C4-2B (cell line): ENCODE results near the gene SIL1.
"Not testable (repeated sequence)": the region's sequence is repeated elsewhere in the genome, so short reads cannot be mapped to it uniquely, and the experiment has no call there.

Source experiments
- H3K27ac ChIP-seq: fragments of 450-650 bp; 2 replicates; pipeline ENCODE4 v1.5.1; 2017
- ZFX ChIP-seq: fragments of 450-650 bp; IDR thresholded peaks from 2 replicates; pipeline ENCODE4 v1.6.1; 2017
- TF ChIP-seq, protein P1 (sequence below): fragments of 450-650 bp; conservative IDR thresholded peaks from 2 replicates; pipeline ENCODE4 v1.5.1; 2017; ENCODE audit warnings: mild to moderate bottlenecking

Gene SIL1

DNA sequence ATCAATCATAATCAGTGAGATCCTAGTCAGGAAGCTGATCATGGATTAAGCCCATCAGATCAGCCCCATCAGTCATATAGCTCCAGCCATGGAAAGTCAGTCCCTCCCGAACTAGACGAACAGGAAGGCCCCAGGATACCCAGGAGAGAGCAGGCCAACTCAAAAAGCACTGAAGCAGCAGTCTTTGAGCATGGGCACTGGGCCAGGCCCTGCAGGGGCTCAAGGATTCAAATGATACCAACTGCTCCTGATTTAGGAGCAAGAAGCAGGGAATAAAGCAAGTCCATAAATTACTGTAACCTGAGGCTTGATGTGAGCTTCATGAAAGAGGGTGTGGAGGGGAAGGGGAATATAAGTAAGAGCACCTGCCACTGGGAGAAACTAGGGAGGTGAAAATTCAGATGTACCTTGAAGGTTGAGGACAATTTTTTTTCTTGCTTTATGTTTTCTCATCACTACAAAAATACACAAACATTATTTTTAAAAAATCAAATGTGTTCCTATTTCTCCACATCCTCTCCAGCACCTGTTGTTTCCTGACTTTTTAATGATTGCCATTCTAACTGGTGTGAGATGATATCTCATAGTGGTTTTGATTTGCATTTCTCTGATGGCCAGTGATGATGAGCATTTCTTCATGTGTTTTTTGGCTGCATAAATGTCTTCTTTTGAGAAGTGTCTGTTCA, 115.2 kb downstream of the SIL1 start:
- H3K27ac ChIP-seq, result no peak overlapping the region
- TF ChIP-seq, protein P1, sequence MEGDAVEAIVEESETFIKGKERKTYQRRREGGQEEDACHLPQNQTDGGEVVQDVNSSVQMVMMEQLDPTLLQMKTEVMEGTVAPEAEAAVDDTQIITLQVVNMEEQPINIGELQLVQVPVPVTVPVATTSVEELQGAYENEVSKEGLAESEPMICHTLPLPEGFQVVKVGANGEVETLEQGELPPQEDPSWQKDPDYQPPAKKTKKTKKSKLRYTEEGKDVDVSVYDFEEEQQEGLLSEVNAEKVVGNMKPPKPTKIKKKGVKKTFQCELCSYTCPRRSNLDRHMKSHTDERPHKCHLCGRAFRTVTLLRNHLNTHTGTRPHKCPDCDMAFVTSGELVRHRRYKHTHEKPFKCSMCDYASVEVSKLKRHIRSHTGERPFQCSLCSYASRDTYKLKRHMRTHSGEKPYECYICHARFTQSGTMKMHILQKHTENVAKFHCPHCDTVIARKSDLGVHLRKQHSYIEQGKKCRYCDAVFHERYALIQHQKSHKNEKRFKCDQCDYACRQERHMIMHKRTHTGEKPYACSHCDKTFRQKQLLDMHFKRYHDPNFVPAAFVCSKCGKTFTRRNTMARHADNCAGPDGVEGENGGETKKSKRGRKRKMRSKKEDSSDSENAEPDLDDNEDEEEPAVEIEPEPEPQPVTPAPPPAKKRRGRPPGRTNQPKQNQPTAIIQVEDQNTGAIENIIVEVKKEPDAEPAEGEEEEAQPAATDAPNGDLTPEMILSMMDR, result no peak
- no peak for TF ChIP-seq ZFX

DNA sequence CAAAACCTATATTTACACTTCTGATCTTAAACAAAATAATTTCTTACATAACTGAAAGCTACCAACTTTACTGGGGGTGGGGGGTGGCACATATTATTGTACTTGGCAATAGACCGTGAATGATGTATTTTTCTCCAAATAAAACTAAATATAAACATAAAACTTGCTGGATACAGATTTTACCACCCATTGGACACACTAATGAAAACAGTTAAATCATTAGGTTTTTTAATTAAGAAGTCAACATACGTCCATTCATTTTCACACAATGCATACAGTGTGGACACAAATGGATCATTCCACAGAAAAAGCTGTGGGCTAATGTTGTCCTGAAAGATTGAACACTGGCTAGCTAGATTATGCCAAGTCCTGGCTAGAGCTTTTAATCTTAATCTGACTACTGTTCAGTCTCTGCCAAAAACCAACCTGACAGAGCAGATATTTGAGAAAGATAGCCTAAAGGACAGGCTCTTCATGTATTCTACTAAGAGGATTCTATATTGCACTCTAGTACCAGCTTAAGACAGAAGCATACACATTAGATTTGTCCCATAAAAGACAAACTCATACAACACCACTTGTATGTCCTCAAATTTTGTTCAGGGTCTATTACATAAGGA, 118.1 kb downstream of the SIL1 start:
- TF ChIP-seq, protein P1, result no peak
- TF ChIP-seq ZFX, result no peak
- no peak overlapping the region for H3K27ac ChIP-seq

DNA sequence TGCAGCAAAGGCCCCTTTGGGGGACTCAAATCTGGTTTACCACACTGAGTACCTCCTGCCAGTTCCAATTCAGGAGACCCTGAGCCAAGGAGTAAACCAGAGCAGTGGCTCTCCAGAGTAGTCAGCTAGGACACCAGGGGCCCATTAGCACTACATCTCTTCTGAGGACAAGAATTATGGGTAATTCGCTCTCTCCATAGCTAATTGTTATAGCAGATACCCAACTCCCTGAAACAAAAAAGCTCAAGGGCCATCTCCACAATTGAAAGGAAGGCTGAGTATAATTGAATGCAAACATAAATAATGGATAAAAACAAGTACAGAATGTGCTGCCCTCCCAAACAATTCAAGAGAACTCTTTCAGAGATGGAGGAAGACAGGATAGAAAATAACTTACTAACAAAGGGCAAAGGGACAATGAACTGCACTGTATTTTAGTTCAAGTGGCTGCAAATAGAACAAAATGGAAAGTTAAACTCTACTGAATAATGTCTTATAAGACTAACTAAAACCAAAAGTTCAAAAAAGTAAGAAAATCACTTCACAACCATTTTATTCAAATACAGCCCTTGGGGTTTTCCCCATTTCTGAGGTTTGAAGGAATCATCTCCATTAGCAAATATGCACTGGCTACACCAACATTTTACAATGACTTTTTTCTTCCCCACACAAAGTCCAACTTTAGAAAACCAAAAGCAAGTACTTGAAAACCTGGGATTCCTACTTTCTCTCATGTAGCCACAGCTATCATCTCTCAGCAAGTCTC, 118.8 kb downstream of the SIL1 start:
- no peak for TF ChIP-seq ZFX
- TF ChIP-seq, protein P1, result no peak
- H3K27ac ChIP-seq, result no peak overlapping the region

DNA sequence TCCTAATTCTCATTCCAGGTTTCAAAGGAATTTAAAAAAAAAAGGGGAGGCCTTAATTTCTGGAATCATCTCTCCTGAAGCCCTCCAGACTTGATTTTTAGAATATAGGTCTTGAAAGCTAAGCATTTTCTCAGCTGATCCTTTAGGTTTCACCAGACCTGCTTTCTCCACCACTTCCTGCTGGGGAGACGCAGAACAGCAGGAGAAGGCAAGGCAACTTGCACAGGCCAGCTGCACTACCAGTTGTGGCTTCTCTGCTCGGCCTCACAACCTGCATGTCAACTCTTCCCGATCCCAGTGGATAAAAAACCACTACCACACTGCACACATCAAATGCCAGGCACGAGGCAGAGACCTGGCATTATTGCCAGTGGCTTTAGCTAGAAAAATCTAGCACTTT, 119.8 kb downstream of the SIL1 start:
- TF ChIP-seq ZFX, result no peak
- H3K27ac ChIP-seq, result no peak overlapping the region

DNA sequence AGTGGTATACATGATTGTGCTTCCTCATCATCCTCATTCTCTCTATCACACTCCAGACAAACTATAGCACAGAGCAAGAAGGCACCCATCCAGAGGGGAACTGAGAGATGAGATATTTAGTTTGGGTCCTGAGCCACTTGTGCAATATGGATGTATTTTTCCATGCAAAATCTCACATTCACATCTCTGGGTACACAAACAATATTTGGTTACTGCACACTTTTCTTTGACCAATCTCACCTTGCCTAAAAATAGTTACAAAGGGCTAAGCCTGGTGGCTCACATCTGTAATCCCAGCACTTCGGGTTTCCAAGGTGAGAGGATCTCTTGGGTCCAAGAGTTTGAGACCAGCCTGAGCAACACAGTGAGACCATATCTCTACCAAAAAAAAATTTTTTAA, 120.3 kb downstream of the SIL1 start:
- H3K27ac ChIP-seq, result no peak overlapping the region
- TF ChIP-seq, protein P1, result no peak
- no peak for TF ChIP-seq ZFX

DNA sequence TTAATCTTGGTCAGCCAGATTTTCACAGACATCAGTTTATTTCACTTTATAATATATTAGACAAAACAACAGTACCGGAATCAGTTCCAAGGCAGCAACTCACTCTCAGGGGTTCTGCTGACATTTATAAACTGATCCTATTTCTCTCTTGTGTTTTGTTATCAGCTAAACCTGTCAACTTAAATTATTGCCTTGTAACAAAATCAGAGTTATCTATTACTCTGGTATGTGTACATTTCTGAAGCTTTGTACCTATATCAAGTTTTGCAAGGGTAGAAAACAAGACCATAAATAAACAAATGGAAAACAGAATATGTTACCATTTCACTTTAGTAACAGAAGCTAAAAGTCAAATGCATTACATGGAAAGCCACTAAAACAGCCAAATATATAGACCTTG, 122.1 kb downstream of the SIL1 start:
- no peak overlapping the region for H3K27ac ChIP-seq
- TF ChIP-seq ZFX, result no peak
- TF ChIP-seq, protein P1, result no peak

DNA sequence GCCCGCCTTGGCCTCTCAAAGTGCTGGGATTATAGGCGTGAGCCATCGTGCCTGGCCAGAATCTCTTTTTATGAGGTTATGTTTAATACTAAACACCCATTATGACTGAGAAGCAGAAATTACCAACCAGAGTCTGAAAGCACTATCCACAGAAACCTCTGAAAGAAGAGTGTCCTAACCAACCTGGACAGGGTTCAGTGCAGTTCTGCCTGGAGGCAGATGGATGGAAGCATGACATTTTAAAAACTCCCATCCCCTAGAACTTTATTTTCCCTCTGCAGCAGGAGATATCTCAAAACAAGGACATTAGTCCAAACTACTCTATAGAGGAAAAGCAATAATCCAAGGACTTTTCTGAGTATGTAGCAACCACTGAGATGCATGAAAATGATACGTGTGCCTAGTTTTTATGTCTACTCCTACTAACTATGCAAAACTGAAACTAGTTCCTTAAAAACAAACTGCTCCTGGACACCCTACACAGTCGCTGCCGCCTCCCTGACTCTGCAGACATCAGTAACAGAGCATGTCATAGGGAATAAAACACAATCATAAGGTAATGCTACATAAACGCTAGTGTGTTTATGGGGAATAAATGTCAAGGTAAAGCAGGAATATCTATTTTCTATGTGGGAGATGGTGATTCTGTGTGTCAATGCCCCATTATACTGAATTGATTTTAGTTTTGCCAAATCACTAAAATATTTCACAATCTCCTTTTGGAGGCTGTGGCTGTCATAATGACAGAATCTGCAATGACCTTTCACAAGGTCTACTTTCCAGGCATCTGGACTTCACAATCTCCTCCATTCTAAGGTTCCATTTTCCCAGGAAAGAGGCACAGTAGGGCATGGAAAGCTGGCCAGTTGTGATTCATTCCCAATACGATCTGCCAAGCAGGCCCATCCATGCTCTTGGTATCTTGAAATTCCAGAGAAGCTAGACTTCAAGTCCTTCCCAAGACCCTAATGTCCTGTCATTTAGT, 122.8 kb downstream of the SIL1 start:
- H3K27ac ChIP-seq, result no peak overlapping the region
- no peak for TF ChIP-seq ZFX
- TF ChIP-seq, protein P1, result no peak

DNA sequence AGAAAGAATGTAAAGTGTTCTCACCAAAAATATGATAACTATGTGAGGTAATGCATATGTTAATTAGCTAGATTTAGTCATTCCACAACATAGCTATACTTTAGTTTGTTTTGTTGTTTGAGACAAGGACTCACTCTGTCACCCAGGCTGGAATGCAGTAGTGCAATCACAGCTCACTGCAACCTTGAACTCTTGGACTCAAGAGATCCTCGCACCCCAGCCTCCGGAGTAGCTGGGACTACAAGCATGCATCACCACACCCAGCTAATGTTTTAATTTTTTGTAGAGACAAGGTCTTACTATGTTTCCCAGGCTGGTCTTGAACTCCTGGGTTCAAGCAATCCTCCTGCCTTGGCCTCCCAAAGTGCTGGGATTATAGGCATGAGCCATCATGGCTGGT, 124.2 kb downstream of the SIL1 start:
- not testable (repeated sequence) for H3K27ac ChIP-seq
